GM18498 (cell line): ENCODE results near the gene RSRP1.
"Not testable (repeated sequence)": the region's sequence is repeated elsewhere in the genome, so short reads cannot be mapped to it uniquely, and the experiment has no call there.

Experiments used
- ATAC-seq: cut with Tn5 transposase; IDR thresholded peaks from one replicate; pipeline ENCODE4 v1.9.1; 2021; ENCODE audit warnings: mild to moderate bottlenecking, moderate library complexity; ENCODE audit not compliant: unreplicated experiment

RSRP1 gene

DNA sequence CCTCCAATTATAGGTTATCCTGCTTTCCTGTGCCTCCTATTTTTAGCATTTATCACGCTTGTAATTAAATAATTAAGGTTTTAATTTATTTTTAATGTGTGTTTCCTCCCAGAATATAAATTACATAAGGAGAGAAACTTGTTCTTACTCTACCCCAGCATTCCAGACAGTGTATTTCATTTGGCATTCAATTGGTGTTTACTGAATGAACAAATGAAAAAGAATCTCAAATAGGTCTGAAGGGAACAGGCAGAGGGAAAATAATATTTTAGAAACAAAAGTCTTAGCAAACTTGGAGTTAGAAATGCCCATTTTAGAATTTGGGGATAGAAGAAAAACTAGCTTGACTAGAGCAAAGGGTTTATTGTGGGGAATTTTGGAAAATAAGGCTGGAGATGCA, 9.9 kb upstream of the RSRP1 start:
- no peak for ATAC-seq

DNA sequence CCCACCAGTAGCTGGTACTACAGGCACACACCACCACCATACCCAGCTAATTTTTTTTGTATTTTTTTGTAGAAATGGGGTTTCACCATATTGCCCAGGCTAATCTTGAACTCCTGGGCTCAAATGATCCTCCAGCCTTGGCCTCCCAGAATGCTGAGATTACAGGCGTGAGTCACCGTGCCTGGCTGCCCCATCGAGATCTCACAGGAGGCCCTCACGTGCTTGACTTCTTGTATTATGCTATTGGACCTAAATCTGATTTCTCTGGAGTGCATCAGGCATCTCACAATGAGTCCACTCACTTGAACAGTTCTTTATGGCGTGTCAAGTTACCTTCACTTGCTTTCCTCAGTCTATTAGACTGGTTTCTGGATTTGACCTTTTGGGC, 9.3 kb upstream of the RSRP1 start:
- ATAC-seq, result no peak

DNA sequence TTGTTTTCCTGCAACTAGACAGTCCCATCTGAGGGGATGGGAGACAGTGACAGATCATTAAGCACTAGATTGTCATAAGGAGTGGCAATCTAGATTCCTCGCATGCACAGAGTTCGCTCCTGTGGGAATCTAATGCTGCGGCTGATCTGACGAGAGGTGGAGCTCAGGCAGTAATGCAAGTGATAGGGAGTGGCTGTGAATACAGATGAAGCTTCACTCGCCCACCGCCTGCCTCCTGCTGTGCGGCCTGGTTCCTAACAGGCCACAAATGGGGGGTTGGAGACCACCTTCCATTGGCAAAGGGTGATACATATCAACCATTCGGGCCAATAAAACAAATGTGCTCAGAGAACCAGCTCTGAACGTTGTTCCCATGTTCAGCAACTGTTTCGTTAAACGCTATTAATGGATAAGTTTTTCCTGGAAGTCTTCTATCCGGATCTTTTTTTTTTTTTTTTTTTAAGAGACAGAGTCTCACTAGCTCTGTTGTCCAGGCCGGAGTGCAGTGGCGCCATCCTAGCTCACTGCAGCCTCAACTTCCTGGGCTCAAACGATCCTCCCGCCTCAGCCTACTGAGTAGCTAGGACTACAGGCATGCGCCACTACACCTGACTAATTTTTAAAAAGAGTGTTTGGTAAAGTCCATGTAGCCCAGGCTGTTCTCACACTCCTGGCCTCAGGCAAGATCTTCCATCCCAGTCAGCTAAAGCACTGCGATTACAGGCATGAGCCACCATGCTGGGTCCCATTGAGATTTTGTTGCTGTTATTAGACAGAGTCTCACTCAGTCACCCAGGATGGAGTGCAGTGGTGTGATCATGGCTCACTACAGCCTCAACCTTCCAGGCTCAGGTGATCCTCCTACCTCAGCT, 8.7 kb upstream of the RSRP1 start:
- ATAC-seq, result no peak

DNA sequence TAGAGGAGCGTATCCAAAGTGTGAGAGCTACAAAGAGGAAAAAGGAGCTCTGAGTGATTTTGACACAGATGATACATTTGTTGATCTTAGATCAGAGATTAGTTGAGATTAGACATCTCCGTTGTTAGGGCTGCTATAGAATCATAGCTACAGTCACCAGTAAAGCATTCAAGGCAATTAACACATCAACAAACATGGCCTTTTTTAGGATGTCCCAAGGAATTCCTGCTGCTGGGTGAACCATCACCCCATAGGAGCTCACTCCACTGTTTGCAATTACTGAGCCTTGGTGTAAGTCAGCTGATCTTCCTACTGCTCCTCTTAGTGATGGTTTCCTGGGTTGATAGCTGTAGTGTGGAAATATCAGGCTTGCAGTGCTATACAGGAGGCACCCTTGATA, 6.7 kb upstream of the RSRP1 start:
- no peak for ATAC-seq

DNA sequence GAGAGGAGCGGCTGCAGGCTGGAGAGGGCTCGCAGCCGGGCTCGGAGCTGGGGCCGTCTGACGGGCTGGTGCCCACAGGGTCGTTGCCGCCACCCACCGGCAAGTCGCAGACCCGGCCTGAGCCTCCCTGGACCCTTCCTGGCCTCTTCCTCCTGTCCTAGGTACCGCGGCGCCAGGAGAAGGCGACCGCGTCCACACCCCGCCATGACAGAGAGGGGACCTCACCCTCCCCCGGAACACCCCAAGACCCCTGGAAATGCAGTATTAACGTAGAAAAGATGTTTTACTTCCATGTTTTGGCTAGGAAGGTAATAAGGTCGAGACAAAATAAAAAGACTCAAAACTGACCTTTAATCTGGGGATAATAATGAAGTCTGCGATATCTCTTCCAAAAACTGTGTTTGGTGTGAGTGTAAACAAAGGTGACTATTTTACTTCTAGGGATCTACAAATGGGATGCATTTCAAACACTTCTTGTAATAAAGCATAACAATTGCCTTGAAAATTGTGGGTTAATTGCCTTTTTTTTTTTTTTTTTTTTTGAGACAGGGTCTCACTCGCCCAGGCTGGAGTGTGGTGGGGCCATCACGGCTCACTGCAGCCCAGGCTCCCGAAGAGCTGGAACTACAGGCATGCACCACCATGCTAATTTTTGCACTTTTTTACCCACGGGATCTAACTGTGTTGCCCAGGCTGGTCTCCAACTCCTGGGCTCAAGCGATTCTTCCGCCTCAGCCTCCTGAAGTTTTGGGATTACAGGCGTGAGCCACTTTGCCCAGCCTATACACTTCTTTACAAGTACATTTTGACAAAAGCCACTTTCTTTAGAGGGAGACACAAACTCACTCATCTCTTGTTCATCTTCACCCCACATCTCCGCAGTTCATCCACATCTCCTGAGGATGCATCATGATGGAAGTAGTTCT, 838 bp upstream of the RSRP1 start:
- ATAC-seq, result peak; percentile 39

DNA sequence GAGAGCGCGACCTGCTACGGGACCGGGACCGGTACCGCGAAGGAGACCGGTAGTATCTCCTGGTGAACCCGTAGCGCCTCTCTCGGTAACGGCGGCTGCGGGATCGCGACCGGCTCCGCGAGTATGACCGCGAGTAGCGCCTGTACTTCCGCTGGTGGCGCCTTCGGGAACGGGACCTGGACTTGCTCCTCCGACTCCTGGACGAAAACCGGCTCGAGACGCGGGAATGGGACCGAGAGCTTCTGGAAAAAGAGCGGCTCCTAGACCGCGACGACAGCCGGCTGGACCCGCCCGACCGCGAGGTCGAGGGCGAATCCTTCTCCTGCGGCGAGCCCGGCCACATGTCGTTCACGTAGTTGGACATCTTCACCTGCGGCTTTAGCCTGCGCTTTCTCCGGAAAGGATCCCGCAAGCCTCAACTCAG, 642 bp downstream of the RSRP1 start:
- ATAC-seq, result peak; percentile 14

DNA sequence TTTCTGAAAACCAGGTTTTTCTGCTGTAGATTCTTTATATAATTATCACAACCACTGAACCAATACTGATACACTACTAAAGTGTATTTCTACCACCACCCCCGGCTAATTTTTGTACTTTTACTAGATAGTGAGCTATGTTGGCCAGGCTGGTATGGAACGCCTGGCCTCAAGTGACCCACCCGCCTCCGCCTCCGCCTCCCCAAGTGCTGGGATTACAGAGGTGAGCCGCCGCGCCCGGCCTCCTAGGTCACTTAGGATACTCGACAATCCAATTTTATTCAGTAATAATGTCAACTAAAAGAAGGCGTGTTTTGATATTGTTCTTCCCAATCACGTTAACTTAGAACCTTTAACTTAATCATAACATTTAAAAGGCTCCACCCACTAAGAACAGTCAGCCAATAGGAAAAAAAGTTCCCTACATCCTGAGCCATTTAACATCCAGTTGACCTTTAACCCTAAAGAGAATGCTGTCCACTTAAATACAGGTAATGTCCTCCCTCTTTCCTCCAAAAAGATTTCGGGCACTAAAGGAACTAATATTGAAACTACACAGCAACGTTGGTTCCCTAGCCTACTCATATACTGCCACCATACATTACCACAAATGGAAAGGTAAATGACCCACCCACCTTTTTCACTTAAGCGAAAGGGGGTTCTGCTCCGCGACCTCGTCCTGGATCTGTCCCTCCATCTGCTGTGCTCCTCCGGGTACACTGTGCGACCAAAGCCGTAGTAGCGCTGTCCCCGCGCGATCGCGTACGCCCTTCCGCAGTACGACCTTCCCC, 1.2 kb downstream of the RSRP1 start:
- ATAC-seq, result no peak

DNA sequence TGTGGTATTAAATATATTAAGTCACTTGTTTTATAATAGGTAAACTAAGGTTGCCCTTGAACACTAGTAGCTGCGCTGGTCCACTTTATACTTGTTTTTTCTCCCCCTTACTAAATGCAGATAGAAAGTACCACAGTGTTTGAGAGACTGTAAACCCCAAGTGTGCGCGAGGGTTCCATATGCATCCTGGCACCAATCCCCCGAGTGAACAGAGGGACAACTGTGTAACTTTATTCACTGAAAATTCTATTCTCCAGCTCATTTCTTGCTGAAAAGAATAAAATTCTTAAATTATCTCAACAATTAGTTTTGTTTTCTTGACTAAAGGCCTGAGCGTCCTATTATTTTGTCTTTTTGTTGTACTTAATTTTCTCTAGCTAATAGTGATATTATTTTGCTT, 1.9 kb downstream of the RSRP1 start:
- ATAC-seq, result no peak

DNA sequence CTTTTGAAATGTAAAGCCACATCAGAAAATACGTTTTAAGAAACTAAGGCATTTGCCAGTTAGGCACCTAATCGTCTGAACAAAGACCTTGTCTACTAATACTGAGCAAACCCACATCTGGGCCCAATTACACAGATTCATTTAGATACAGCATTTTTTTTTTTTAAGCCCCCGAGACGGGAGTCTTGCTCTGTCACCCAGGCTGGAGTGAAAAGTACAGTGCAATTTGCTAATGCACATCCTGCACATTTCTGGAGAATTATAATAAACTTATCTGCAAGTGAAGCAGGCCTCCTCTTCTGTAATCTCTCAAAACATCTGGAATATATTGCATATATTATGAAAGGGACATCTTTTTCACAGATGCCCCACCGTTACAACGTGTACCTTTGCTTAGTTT, 3.3 kb downstream of the RSRP1 start:
- ATAC-seq, result no peak

DNA sequence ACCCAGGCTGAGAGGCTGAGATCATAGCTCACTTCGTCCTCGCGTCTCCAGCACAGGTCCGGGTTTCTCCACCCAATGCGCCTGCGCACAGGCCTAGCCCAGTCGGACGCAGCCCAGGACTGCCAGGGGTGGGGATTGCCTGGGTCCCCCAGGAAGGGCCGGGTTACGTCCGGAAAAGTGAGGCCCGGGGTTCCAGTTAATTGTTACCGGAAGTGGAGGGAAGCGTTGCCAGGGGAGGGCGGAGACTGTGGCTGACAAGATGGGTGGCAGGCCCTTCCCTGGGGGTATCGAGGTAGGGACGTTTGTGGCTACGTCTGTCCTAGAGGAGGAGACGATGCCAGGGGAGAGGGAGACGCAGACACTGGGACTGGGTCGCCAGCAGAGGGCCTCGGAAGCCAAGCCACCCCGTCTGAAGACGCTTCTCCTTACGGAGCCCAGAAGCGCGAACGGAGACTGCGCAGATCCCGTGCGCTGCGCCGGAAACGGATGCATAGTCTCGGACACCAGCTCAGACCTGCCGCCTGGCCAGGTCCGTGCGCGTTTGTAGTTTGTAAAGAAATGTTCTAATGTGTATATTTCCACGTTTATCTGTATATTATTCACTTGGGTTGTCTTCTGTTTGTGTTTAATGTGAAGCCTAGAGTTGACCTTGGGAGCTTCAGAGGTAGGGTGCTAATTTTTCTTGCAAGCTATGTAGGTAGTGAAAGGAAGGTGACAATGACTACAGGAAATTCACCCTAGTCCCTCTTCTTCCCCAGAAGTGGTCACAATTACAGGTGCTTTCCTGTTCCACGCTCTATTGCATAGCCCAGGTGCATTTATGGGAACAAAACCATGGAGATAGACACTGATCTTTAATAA, 7.3 kb downstream of the RSRP1 start:
- ATAC-seq, result peak; percentile 71

DNA sequence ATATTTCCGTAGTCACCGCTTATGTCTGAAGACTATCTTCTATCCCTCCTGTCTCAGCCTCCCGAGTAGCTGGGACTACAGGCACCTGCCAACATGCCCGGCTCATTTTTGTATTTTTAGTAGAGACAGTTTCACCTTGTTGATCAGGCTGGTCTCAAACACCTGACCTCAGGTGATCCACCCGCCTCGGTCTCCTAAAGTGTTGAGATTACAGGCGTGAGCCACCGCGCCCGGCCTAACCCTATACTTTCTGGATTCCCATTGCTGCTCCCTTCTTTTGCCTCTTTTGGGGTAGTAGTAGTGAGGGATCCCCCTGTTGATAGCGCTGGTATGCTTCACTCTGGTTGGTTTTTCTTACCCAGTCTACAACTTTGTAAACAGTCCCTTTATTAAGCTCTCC, 9.2 kb downstream of the RSRP1 start:
- no peak for ATAC-seq

DNA sequence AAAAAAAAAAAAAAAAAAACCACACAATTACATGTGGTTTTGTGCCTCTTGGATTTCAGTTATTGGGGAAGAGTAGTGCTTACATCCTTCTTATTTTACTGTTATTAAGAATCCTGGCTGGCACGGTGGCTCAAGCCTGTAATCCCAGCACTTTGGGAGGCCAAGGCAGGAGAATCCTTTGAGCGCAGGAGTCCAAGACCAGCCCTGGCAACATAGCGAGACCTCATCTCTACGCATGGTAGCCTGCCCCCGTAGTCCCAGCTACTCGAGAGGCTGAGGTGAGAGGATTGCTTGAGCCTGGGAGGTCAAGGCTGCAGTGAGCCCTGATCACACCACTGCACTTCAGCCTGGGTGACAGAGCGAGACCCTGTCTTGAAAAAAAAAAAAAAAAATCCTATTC, 11.0 kb downstream of the RSRP1 start:
- ATAC-seq, result not testable (repeated sequence)

DNA sequence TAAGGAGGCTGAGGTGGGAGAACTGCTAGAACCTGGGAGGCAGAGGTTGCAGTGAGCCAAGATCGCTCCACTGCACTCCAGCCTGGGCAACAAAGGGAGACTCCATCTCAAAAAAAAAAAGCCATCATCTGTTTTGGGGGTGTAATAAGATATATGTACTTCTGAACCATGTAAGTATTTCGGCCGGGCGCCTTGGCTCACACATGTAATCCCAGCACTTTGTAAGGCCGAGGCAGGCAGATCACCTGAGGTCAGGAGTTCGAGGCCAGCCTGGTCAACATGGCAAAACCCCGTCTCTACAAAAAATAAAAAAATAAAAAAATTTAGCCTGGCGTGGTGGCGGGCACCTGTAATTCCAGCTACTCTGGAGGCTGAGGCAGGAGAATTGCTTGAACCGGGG, 11.8 kb downstream of the RSRP1 start:
- ATAC-seq, result not testable (repeated sequence)

DNA sequence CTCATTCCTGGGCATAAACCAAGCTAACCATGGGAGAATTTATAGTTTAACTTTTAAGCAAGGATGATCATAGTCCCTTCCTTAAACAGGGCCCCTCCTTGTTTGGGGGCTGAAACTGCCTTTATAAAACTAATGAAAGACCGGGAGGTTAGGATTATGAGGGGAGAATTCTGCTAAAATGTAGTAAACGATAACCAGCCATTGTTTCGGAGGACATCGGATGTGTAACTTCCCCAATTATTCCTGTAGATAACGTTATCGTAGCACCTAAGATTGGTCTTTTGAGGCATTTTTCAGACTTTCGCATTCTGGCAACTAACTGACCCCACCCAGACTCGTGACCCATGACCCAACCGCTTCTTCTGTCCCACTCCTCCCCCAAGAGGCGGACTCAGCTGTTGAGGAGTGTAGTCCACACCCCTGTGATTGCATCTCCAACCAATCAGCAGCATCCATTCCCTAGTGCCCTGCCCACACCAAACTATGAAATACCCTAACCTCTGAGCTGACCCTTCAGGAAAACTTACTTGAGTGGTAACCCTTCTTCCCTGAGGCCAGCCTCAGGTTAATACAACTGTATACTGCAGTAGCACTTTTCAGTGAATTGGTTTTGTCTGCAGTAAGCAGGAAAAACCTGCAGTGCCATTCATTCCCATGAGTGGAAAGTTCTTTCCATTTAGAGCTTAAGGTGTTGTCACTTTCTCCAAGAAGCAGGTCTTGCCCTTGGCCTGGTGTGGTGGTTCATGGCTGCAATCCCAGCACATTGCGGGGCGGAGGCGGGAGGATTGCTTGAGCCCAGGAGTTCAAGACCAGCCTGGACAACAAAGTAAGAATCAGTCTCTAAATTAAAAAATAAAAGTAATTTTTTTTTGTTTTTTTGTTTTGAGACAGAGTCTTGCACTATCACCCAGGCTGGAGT, 14.1 kb downstream of the RSRP1 start:
- peak; percentile 59 for ATAC-seq

DNA sequence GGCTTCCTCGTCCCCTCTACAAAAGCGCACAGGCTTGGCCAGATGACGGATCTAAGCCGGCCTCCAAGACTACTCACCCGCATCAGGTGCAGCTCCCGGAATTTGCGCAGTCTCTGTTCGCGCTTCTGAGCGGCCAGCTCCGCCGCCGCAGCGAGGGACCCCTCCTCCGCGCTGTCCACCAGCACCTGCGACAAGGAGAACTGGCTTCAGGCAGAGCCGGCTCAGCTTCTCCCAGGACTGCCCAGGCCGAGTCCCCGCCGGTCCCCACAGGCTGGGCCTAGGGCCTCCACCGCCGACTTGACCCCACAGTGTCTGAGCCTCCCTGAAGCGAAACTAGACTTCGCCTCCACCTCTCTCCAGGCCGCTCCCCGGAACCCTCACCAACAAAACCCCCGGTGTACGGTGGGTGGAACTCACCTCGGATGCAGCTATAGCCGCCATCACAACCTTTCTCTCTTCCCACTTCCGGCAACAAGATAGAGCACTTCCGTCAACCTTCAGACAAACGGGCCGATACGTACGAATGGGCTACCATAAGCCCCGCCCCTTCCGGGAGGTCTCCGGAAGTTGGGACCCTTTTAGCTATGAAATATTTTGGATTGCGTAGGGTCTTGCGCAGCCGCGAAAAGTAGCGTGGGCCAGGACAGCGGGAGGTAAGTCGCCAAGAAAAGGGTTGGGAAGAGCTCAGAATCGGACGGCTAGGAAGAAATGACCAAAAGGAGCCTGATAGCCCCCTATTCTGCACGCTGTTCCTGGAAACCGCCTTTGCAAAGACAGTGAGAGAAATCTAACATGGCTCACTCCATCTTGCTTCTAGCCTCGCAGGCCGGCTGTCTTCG, 15.0 kb downstream of the RSRP1 start, which contains the start of gene SYF2:
SYF2 (minus strand) TSS at position 476 of the 839 bp plus-strand sequence; CDS start at position 441, 35 bp downstream.
- peak; percentile 74 for ATAC-seq

DNA sequence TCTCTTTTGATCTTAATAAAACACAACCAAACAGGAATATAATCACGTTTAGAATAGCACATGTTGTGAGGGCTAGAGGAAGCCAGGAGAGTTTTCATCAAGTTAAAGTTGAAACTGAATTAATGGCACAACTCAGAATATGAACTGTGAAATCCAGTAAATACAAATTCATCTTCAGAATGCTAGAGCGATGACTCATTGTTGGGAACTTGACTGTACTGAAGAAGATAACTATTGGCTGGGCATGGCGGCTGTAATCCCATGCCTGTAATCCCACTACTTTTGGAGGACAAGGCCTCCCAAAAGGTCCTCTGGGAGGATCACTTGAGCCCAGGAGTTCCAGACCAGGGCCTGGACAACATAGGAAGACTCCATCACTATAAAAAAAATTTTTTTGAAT, 23.8 kb downstream of the RSRP1 start:
- no peak for ATAC-seq

DNA sequence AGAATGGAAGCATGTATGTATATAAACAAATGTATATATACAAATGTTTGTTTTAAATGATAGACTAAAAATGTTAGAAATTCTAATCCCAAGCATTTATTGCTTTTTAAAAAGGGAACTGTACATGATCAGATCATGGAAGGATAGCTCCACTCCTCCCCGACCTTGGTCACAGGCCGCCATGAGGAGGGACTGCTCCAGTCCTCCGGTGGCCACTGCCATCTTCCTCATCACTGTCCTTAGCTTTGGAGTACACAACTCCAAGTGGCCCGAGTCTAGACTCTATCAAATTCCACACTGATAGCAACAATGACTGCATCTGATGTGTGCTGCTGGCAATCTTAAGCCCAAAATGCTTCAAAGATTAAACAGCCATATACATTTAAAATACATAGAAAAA, 24.6 kb downstream of the RSRP1 start:
- no peak for ATAC-seq

DNA sequence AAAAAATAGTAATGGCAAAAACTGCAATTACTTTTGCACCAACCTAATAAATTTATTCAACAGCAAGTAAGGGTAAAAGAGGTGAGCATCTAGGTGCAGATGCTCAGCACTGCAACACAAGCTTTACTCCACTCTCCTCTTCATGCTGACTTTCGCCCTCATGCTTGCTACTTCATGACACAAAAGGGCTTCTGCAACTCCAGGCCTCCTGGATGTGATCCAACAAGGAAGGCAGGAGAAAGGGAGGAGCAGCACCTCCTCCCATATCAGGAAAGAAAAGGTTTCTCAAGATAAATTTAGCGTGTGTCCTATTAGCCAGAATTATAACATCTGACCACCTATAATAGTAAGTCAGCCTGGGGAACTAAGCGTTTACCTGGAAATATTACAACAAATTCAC, 26.6 kb downstream of the RSRP1 start:
- ATAC-seq, result no peak
